ENCODE results near the gene MAML2. TPM values are rescaled to one million over a fixed set of nuclear protein-coding genes. Genes with fewer than 3 reads are reported as not detected.

MAML2 gene
- total RNA-seq, 1 experiment from 2014 or later, result 2.7 TPM

GRCh38 chr11:96156379-96156722 is 186.6 kb downstream of the MAML2 start:
- Histone ChIP-seq H2BK12ac (ENCODE audit: insufficient read length, low read depth, low read length) (no peak overlapping the region), H2AK5ac (ENCODE audit: insufficient read length, low read length) (no peak overlapping the region), H3K4ac (ENCODE audit: low read depth, low read length) (no peak overlapping the region), H2BK5ac (ENCODE audit: insufficient read length, low read length) (no peak overlapping the region), H4K91ac (ENCODE audit: insufficient read length, low read depth, low read length) (no peak overlapping the region), H3K23ac (ENCODE audit: insufficient read length, low read depth, low read length) (no peak overlapping the region), H3K56ac (ENCODE audit: insufficient read length, low read depth, low read length) (no peak overlapping the region), H4K5ac (ENCODE audit: insufficient read length, low read depth, low read length) (no peak overlapping the region), H3K9me3 (ENCODE audit: control insufficient read depth, low read depth, low read length) (no peaks in the 10 kb centered on the region), H2BK15ac (ENCODE audit: low read depth, low read length) (no peak overlapping the region), H2BK20ac (ENCODE audit: low read depth, low read length, poor library complexity, severe bottlenecking) (no peak overlapping the region), H3K79me1 (ENCODE audit: insufficient read depth, low read depth, low read length, poor library complexity, severe bottlenecking) (no peaks in the 10 kb centered on the region), H4K8ac (replicated peaks; ENCODE audit: insufficient read length, low read depth, low read length) (no peak overlapping the region), H3K4me2 (ENCODE audit: insufficient read depth, insufficient read length, low read length) (no peak overlapping the region), H3K4me1 (ENCODE audit: insufficient read depth, low read length) (peaks cover 10% of the 10 kb centered on the region; the same call in 1 of the 2 replicates), H3T11ph (ENCODE audit: low read length) (no peak overlapping the region), H2AFZ (ENCODE audit: low read length) (no peak overlapping the region), H3K27me3 (ENCODE audit: insufficient read depth, low read length) (no peaks in the 10 kb centered on the region), H4K20me1 (ENCODE audit: control insufficient read depth, insufficient read depth, insufficient read length) (no peaks in the 10 kb centered on the region), H2BK120ac (ENCODE audit: low read depth, low read length, poor library complexity, severe bottlenecking) (no peak overlapping the region), H3K9ac (ENCODE audit: extremely low read depth, insufficient read length, low read length) (no peak overlapping the region), H3K18ac (ENCODE audit: insufficient read length, low read depth, low read length) (no peak overlapping the region), H3K79me2 (ENCODE audit: insufficient read depth, low read length) (no peaks in the 10 kb centered on the region), H3K14ac (ENCODE audit: insufficient read depth, low read length) (no peak overlapping the region), H3K23me2 (ENCODE audit: insufficient read length, low read depth, low read length, poor library complexity, severe bottlenecking) (no peaks in the 10 kb centered on the region), H3K27ac (ENCODE audit: insufficient read length, low read depth, low read length) (no peak overlapping the region)
- Mint-ChIP-seq H3K27me3 (ENCODE audit: low read depth) (no peaks in the 10 kb centered on the region), H3K4me1 (peaks cover 22 to 43% of the 10 kb centered on the region in 2 experiments), H3K4me3 (no peak overlapping the region), H3K9me3 (no peaks in the 10 kb centered on the region), H3K27ac (peak overlapping the region in 2 of 3 experiments; percentile 55 to 87; a peak in 2 of 7 replicates), H3K36me3 (ENCODE audit: insufficient read depth in 1 of 3, low read depth in 3 of 3) (no peaks in the 10 kb centered on the region)
- no CpG with 5 or more reads among the region's 3 CpGs for WGBS (ENCODE audit: extremely low coverage, insufficient read length, low lambda C conversion rate)
- TF ChIP-seq, protein P1, sequence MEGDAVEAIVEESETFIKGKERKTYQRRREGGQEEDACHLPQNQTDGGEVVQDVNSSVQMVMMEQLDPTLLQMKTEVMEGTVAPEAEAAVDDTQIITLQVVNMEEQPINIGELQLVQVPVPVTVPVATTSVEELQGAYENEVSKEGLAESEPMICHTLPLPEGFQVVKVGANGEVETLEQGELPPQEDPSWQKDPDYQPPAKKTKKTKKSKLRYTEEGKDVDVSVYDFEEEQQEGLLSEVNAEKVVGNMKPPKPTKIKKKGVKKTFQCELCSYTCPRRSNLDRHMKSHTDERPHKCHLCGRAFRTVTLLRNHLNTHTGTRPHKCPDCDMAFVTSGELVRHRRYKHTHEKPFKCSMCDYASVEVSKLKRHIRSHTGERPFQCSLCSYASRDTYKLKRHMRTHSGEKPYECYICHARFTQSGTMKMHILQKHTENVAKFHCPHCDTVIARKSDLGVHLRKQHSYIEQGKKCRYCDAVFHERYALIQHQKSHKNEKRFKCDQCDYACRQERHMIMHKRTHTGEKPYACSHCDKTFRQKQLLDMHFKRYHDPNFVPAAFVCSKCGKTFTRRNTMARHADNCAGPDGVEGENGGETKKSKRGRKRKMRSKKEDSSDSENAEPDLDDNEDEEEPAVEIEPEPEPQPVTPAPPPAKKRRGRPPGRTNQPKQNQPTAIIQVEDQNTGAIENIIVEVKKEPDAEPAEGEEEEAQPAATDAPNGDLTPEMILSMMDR (conservative IDR thresholded peaks at IDR 0.05), result no peak
- no peak for DNase-seq
